CD4-positive, alpha-beta T cell treated with Interleukin-12 subunit alpha and Interleukin-12 subunit beta, for 1 hour (primary cell): ENCODE measurements around the gene CD24.
A peak's percentile ranks its signal among the peaks of the same experiment; 100 is the strongest.
"Not testable (repeated sequence)": the region's sequence is repeated elsewhere in the genome, so short reads cannot be mapped to it uniquely, and the experiment has no call there.

ENCODE experiments used
- DNase-seq: peaks from one replicate; pipeline ENCODE4 v3.0.0-alpha.2; 2020

CD24 gene, protein sequence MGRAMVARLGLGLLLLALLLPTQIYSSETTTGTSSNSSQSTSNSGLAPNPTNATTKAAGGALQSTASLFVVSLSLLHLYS

DNA sequence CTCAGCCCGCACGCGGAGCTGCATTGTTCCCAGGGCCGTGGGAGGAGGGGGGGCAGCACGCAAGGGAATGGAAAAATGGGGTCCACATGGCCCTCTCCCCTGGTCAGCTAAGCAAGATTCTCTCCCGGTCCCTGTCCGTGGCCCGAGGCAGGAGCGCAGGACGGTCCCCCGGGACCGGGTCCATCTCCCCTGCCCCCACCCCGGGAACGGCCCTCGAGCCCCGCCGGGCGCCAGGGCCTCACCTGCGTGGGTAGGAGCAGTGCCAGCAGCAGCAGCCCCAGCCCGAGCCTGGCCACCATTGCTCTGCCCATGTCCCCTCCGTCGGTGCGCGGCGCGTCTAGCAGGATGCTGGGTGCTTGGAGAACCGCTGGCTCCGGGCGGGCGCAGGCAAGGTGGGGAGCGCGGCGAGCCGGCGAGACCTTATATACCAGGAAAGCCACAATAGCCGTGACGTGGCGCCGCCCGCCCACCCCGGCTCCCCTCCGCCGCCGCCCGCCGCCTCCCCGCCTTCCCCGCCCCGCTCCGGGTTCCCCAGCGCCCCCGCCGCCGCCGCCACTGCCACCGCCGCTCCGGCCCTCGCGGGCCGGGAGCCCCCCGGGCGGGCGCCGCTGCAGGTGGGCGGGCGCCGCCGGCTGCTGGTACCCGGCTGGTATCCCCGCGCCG is at the start of gene CD24:
Gene CD24, minus strand, starts transcription at position 394 of the 663 bp plus-strand sequence. Its CDS starts 83 bp downstream, at position 311.
- DNase-seq, result no peak

DNA sequence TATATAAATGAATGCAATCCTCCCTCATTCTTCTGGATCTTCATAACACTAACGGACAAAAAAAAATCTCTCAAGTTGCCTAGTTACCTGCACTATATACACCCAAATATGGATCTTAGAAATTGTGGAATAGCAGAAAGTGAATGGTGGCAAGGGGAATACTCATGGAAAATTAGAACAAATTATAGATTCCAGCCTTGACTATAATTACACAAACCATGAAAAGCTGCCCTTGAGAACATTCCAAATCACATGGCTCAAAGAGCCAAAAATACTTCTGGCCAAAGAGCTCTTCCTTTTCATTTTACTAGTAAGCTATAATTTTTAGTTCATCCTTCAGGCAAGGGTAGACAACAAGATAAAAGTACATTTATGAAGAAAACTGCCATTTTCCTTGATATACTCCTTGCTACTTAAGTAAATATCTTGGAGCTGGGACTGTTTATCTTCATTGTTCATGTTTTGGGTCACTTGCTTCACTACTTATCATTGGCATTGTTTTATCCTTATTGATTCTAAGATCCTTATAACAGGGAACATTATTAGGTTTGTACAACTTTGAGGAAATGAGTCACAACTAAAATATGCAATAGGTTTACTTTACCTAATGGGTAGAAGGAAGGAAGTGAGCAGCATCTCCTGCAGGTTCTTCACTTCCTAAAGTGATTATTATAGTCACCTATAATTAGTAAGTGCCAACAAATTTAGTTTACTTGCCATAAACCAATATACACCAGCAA is 47.1 kb upstream of the CD24 start:
- no peak for DNase-seq

DNA sequence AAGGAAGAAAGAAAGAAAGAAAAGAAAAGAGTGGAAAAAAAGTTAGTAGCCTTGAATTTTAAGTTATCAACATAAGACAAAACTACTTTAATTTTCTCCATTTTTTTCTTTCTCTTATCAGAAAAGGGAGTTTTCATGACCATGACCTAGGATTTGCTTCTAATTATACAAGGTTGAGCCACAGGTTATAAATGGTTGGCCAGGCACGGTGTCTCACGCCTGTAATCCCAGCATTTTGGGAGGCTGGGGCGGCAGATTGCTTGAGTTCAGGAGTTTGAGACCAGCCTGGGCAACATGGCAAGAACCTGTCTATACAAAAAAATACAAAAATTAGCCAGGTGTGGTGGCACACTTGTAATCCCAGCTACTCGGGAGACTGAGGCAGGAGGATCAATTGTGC is 45.7 kb upstream of the CD24 start:
- DNase-seq, result no peak

DNA sequence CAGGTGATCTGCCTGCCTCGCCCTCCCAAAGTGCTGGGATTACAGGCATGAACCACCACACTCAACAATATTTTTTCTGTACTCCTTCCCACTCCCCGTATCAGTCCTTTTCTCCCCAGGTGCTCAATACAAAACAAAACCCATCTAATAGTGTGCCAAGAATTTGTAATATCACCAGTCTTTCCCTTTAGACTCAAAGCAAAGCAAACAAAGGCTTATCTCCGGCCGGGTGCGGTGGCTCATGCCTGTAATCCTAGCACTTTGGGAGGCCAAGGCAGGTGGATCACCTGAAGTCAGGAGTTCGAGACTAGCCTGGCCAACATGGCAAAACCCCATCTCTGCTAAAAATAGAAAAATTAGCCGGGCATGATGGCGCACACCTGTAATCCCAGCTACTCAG is 45.1 kb upstream of the CD24 start:
- DNase-seq, result not testable (repeated sequence)

DNA sequence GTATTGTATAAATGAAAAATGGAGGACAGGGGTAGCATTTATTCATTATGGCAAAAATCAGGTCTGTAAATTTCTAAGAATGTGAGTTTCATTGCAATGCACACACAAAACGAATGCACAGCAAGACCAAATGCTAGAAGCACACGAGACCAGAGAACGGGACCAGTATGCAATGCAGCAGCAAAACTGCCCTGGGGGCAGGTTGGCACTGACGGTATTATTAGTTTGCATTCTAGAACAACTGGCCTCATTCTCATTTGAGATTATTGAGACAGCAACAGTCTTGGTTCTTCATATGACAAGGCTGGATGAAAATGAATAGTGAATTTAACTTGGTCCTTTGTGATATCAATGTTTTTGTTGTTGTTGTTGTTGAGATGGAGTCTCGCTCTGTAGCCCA is 44.5 kb upstream of the CD24 start:
- DNase-seq, result no peak

DNA sequence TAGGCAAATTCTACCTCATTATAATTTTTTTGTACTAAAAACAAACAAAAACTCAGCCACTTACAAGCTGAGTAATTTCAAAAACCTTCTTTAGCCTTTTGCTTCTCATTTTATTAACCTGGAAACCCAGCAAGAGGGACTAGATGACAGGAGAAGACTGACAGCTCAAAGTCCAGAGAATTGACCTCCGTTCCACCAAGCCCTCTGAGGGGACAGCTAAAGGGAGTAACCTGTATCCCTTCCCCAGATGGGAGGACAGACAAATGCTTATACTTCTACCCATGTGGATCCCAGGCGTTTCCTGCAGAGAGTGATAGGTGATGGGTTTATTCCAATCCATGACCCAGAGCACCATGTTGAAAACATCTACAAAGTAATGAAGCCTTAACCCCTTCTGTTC is 35.0 kb upstream of the CD24 start:
- DNase-seq, result no peak

DNA sequence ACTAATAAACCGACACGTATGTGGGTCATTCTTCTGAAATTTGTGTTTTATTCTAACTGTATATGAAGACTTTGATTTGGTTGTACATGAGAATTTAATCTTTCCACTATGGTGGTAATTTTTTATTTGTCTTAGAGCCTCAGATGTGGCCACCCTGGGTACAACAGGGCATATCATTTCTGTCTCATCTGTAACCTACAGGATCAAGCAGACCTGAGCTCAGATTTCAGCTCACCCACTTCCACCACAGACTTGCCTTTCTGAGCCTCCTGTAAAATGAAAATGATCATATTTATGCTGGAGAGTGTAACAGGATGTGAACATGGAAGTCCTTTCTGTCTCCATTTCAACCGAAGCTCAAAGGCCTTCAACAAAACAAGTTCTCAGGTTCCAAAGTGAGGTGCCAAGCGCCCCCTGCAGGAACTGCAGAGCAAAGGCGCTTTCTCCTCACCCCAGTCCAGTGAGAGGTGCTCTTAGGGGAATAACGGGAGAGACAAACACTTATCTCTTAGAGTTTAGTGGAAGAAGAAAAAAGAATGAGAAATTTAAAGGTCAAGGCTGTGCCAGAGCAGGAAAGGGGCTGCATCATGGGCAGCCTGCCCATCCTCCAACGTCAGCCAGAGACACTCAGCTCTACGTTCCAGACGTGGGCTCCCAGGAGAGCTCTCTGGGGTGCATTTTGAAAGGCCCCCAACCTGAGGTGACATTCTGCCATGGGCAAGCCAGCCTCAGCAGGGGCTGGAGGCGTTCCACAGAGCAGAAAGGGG is 23.0 kb upstream of the CD24 start:
- DNase-seq, result peak; percentile 48

DNA sequence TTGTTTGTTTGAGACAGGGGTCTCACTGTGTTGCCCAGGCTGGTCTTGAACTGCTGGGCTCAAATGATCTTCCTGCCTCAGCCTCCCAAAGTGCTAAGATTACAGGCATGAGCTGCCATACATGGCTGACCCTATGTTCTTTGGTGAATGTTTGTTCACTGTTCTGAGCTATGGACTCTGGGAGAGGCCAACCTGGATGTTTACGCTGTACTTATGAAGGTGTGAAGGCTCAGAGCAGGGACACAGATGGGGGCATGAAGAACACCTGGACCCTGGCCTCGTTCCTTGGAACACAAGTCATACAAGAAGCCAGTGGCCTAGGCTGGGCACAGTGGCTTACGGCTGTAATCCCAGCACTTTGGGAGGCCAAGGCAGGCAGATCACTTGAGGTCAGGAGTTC is 21.1 kb upstream of the CD24 start:
- DNase-seq, result no peak

DNA sequence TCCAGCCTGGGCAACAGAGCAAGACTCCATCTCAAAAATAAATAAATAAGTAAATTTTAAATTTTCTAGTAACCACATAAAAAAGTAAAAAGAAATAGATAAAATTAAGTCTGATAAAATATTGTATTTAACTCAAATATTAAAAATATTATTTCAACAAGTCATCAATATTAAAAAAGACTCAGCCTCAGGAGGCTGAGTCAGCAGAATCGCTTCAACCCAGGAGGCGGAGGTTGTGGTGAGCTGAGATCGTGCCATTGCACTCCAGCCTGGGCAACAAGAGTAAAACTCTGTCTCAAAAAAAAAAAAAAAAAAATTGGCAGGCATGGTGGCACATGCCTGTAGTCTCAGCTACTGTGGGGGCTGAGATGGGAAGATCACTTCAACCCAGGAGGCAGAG is 15.2 kb upstream of the CD24 start:
- not testable (repeated sequence) for DNase-seq

DNA sequence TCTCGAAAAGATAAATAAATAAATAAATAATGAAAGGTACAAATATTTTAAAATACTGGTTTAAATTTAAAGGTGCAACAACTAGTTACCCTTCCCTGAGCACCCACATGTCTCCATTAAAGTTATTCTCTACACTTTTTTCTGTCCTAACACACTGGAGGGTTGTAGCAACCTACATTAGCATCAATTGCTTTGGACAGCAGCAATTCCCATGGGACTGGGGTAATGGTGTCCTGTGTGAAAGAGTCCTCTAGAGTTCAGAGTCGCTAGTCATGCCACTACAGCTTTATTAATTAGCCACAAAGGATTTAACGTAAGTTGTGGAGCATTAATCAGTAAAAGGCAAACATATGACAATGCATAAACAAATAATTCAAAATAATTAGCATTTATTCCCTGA is 14.1 kb upstream of the CD24 start:
- no peak for DNase-seq

DNA sequence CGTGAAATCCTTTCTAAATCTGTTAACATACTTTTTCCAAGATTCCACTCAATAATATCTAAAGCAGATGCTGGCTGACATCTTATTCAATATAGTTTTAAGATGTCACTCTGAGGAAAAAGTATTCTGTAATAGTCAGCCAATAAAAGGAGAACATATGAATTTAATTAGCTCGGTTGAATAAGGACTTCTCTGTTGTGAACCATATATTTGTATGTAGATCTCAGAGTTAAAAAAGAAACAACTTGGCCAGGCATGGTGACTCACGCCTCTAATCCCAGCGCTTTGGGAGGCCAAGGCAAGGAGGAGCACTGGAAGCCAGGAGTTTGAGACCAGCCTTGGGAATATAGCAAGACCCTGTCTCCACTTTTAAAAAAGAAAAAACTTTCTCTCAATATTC is 7.4 kb upstream of the CD24 start:
- DNase-seq, result no peak

DNA sequence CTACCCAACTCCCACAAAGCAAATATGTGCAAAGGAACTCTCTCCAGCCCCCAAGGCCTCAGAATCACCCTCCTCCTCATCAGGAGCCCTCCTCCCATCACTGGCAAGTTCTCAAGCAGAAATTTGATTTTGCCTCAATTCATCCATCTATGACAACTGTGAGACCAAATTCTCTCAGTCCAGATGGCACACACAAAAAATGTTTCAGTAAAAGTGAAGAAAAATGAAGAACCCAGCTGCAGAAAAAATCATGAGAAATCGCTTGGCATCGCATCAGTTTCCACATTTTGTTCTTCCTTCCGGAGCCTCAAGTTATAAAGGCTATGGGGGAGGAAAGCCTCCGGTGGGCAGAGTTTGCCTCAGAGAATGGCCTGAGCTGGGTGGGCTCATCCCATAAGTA is 6.4 kb upstream of the CD24 start:
- no peak for DNase-seq

DNA sequence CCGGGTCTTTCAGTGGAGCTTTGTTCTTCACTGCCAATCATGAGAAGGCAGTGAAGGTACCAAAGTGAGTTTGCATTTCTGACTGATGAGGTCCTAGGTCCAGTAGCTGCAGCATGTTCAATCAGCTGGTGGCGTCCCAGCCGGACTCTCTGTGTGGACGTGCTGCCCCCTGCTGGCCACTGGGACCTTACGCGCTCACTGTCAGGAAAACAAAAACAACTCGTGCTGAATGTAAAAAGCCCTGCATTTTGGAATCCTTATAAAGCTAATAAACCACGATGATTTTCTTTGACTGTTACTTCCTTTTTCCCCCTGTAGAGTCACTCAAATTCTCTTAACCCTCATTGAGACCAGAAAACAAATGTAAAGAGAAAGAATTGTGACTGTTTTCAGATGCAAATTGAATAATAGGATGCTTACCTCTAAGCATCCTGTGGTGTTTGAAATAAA is 4.9 kb upstream of the CD24 start:
- peak; percentile 73 for DNase-seq

DNA sequence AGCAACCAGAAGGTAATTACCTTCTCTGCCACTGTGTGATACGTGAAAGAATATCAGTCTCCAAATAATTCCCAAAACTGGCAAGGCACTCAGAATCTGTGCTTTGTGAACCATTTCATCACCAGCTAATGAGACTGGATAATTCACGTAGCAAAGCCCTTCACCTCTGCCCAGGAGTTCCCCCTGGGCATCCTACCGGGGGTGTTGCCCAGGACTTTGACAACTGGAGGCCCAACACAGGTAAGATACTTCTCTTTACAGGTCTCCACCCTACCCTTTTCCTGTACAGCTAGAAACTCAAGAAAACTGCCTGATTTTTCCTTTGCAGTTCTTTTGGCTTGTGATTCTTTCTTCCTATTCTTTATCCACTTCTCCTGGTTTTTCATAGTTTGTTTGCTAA is 2.7 kb upstream of the CD24 start:
- no peak for DNase-seq

DNA sequence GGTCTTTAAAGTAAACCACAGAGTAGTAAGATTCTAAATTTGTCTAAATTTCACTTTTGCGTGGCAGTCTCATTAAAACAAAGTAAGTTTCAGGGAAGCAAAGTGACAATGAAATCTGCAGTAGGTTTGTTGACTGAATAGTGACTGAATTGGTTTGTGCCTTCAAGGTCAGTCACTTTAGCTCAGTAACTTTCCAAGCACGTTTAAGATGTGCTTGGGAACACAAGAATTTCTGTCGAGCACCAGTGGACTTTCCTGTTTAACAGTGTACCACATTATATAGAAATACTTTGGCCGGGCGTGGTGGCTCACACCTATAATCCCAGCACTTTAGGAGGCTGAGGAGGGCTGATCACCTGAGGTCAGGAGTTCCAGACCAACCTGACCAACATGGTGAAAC is 1.7 kb upstream of the CD24 start:
- no peak for DNase-seq

DNA sequence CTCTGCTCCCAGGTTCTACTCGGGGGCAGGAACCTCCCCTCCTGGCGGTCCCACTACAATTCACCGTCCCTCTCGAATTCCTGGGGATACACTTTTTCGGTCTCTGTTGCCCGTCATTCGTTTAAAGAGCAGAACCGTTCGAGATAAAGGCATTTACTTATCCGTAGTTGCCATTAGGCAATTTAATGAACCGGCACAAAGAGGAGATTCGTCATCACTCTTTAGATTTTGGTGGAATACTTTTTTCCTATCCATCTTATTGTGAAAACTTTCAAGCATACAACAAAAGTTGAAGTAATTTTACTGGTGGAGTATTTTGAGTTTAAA is 1.2 kb upstream of the CD24 start:
- no peak for DNase-seq

DNA sequence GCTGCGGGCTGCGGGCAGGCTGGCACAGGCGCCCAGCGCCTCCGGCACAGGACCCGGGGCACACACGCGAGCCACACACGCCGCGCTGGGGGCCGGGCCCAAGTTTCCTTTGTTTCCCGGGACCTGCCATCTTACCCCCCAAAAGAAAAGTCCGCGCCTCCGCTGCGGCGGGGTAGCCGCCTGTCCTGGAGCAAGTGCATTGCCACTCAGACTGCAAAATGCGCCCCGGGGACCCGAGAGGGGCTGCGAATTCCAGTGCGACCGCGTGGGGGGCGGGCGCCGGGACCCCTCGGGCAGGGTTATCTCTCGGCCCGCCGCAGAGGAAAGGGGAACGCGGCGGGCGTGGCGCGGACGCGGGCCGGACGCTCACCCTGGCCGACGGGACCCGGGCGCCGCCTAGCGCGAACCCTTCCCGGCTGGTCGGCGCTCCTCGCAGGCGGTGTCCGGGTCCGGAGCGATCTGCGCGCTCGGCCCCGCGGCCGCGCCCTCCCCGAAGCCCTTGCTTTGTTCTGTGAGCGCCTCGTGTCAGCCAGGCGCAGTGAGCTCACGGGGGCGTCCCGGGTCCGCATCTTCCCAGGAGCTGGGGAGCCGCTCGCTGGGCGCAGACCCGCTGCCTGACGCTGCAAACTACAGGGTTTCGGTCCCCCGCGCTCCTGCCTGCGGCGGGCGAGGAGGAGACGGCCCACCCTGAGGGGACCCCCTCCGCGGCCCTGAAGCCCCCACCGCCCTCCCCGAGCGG is 639 bp upstream of the CD24 start:
- no peak for DNase-seq

DNA sequence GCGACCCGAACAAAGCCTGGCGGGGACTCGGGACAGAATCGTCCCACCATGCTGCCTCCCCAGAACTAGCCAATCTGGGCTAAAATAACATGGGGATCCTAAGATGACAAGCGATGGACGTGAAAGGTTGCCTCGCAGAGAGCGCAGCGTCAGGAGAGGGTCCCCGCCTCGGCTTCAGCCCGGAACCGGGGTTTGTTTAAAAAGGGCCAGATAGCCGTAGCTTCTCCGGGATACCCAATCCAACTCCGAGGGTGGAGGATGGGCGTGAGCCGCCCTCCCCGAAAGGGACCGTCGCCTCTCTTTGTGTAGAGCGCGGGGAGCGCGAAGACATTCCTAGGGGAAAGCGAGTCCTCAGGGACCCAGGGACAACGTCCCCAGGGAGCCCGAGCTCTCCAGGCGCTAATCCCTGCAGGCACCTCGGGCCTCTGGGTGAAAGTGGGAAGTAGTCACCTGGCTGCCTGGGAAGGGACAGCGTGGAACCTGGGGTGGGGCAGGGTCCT is 643 bp downstream of the CD24 start:
- no peak for DNase-seq

DNA sequence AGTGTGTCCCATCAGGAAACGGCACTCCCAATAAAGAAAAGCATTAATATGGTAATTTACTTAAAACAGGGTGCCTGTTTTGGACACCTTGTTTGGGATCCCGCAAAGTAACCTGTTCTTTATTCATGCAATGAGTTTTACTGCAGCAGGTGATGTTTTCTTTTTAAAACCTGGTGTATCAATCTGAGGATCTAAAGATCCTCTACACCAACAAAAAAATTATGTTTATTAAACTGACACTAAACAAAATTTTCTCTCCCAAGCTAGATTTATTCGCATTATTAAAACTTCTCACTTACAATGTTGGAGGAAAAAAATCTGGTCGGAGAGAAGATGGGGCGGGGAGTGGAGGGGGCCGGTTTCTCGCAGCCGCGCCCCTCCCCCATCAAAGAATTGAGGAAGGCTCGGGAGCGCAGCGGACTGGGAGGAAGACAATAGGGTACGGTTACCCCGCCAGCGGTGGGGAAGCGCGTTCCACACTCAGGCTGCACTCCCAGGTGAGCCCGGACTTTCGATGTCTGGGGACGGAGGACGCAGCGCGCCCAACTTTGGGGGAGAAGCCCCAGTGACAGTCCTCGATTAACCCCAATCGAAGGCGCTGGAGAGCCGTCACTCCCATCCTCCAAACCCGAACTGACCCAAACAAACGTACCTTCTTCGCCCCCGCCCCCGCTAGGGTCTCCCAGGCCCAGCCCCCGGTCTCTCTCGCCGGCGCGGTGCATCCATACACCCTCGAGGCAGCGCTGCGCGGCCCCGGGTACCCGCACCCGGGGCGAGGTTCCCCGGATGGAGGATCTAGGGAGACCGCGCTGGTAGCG is 1.3 kb downstream of the CD24 start:
- DNase-seq, result no peak

DNA sequence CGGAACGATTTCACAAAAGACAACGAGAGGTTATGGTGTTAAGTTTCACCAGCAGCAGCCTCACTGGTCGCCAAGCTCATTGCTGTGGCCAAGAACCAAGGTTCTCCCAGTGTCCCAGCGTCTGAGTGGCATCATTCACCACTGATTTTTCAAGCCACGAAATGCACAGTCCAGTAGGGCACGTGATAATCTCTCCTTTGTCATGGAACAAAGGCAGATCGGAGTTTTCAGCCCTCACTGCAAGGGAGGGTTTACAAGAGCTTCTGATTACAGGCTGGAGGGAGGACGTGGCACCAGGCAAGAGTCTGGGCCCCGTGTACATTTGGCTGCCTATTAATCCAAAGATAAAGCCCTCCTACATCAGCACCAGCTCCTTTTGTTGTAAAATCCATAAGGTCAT is 2.0 kb downstream of the CD24 start:
- DNase-seq, result no peak

DNA sequence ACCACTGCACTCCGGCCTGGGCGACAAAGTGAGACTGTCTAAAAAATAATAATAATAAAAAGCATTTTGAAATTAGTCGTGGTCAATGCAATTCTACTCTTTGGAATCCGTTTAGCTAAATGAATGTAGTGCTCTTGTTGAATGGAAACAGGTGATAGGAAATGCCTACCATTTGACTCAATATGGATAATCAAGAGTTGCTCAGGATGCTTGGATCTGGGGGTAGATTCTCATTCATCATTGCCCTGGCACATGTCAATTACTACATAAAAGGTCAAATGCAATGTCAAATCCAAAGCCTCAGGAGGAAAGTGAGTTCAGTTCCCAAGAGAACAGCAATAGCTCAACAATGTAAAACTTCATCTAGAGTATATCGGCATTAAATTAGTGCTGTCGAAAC is 3.8 kb downstream of the CD24 start:
- DNase-seq, result not testable (repeated sequence)

DNA sequence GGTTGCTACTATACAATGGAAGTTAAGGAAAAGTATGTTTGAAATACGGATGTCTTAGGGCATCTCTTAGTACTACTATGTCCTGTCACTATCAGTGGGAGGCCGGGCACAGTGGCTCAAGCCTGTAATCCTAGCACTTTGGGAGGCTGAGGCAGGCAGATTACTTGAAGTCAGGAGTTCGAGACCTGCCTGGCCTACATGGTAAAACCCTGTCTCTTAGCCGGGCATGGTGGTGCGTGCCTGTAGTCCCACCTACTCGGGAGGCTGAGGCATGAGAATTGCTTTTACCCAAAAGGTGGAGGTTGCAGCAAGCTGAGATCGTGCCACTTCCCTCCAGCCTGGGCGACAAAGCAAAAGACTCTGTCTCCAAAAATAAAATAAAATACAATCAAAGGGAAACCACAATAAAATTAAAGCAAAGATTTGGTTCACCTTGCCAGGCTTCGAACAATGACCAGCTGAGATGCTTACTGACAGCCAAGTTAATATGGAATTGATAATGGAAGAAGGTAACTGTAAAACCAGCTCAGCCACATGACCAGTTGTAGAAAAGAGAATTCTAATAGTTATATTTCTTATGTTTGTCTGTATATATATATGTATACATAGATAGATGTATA is 6.5 kb downstream of the CD24 start:
- DNase-seq, result no peak
